Fibroblast of pulmonary artery (primary cell): ENCODE measurements around the gene MACROD2.

Experiments used
- DNase-seq: peaks from one replicate; pipeline ENCODE4 v3.0.0-alpha.2; 2010; ENCODE audit warnings: low read depth
- H3K4me3 ChIP-seq: replicated peaks from 2 replicates; pipeline ENCODE4 v1.5.1; 2011; ENCODE audit warnings: low read depth, mild to moderate bottlenecking, control low read depth, low read length, moderate library complexity
- TF ChIP-seq, protein P1 (sequence below): IDR thresholded peaks from 2 replicates; pipeline ENCODE4 v1.5.1; 2011; ENCODE audit warnings: mild to moderate bottlenecking, control low read depth, low read length, inconsistent platforms; ENCODE audit errors: missing control alignments

Gene MACROD2

DNA sequence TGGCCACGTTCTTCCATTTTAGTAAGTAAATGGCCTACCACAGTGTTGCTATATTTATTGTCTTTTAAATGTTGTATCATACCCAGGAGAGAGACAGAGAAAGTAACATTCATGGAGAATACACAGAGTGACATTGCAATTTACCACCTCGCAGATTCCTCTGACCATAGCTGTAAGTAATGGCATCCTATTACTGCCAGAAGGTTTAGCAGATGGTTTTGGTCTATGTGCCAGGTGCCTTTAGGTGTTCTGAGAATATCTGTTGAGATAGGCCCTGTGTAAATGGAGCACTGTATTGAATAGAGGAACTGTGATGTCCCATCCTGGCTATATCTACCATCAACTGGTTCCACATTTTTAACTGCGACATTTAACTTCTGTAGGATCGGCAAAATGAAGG is 2018.3 kb downstream of the MACROD2 start:
- TF ChIP-seq, protein P1, sequence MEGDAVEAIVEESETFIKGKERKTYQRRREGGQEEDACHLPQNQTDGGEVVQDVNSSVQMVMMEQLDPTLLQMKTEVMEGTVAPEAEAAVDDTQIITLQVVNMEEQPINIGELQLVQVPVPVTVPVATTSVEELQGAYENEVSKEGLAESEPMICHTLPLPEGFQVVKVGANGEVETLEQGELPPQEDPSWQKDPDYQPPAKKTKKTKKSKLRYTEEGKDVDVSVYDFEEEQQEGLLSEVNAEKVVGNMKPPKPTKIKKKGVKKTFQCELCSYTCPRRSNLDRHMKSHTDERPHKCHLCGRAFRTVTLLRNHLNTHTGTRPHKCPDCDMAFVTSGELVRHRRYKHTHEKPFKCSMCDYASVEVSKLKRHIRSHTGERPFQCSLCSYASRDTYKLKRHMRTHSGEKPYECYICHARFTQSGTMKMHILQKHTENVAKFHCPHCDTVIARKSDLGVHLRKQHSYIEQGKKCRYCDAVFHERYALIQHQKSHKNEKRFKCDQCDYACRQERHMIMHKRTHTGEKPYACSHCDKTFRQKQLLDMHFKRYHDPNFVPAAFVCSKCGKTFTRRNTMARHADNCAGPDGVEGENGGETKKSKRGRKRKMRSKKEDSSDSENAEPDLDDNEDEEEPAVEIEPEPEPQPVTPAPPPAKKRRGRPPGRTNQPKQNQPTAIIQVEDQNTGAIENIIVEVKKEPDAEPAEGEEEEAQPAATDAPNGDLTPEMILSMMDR = no peak
- H3K4me3 ChIP-seq = no peak overlapping the region
- no peak for DNase-seq

DNA sequence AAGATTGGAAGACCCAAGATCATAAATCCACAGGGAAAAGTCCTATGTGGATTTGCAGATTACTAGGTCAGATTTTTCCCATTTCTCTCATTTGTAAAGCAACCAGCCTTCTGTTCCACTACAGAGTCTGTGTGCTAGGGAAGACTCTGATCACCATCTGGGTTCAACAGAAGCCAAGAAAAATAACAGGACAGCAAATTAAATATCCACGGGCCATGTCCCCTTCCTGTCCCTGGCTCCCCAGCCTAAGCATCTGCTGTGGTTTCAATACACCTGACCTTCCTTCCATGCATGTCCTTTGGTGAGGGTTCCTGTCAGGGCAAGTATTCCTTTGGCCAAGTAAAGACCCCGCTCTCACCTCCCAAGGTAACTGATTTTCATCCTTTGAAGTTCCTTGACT is 2019.1 kb downstream of the MACROD2 start:
- H3K4me3 ChIP-seq = no peak overlapping the region
- TF ChIP-seq, protein P1 = no peak
- no peak for DNase-seq

DNA sequence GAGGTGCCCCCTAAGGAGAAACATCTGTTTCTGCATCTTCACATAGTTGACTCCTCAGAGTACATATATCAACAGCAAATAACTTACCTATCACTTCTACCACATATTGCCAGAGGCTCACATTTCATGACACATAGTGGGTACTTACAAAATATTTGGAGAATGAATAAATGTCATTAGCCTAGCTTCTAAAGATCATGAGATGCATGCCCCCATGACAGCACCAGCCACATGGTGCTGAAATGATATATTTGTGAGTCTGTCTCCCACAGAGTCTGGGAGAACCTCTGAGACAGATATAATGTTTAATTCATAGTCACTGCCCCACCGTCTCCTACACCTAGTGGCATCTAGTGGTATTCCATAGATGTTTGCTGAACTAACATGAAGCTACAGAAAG is 2022.3 kb downstream of the MACROD2 start:
- TF ChIP-seq, protein P1 = no peak
- no peak overlapping the region for H3K4me3 ChIP-seq
- DNase-seq = no peak

DNA sequence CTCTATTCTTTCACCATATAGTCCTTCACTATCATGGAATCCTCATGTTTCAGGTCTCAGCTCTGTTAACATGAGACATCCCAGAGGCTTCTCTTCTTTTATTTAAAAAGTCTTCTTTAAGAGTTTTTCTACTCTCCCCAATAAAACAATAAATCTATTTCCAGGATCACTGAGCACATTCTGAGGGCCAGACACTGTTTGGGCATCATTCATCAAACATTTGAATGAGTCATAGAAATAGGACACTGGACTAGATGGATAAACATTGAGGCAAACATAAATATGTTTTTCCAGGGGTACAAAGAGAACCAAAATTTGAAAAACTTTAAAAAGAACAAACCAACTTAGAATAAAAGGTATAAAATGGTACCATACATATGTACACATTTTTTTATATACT is 2023.6 kb downstream of the MACROD2 start:
- TF ChIP-seq, protein P1 = no peak
- DNase-seq = no peak

DNA sequence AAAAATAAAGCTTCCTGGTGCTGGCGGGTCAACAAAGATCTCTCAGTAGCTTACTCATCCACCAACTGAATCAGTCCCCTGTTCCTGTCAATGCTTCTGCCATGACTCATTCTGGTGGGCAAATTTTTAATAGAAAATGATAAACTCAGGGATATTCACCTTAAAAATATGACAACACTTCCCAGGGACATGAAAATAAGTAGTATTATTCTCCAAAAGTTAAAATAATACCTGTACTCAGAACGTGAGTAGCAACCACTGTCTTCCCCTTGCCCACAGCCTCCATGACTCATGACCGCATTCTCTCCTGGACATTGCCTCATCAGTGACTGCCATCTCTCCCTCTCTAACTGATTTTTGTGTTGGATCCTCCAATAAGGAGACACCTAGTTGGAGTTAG is 2025.7 kb downstream of the MACROD2 start:
- TF ChIP-seq, protein P1 = no peak
- DNase-seq = no peak
- no peak overlapping the region for H3K4me3 ChIP-seq

More for the DNA sequence above, 2023.6 kb downstream of the MACROD2 start:
- no peak overlapping the region for H3K4me3 ChIP-seq

DNA sequence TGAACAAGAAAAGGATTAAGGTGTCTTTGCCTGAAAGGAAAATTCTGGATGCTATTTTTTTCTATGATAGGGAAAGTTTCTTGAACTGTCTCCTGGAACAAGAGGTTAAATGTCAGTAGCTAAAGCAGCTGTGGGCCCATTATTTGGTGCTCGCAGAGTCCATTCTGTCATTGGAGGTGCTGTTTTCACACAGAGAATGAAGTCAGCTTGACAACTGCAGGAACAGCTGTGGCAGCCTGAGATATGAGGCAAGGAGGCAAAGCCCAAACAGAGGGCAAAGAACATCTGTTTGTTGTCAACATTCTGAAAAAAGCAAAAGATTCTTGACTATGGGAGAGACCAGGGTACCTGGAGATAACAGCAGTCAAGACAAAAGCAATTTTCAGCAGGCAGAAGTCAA is 2029.8 kb downstream of the MACROD2 start:
- no peak for DNase-seq
- TF ChIP-seq, protein P1 = no peak
- H3K4me3 ChIP-seq = no peak overlapping the region

DNA sequence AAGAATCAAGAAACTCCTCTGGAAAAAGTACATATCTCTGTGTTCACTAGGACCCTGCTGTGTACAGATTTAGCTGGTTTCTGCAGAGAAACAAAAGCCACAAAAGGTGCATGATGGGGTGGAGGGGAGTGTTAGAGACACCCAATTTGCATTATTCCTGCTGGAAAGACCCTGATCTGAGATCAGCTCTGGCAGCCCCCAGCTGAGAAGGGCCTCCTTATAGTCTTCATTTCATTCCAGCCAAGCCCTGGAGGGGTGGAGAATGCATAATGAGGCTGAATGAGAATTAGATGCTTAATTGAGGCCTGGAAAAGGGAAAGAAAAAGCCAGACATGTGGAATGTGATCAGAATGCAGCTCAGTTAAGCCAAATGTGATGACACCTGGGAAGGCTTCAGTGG is 2032.4 kb downstream of the MACROD2 start:
- H3K4me3 ChIP-seq = no peak overlapping the region
- TF ChIP-seq, protein P1 = no peak
- DNase-seq = no peak
